CD14-positive monocyte (primary cell): ENCODE results near the gene TFPI. TPM values are rescaled to one million over a fixed set of nuclear protein-coding genes. Genes with fewer than 3 reads are reported as not detected.

ENCODE experiments used
- DNase-seq, 3 donors: peaks; one replicate each; pipeline ENCODE4 v3.0.0-alpha.2; 2011 to 2022
- H2AFZ ChIP-seq: 2 replicates; pipeline ENCODE4 v1.6.0; 2012; ENCODE audit warnings: mild to moderate bottlenecking, low read depth, low read length, inconsistent platforms; ENCODE audit not compliant: insufficient read depth, poor library complexity, severe bottlenecking
- H3K27ac ChIP-seq, 2 donors: 1 replicate in 1 of 2; 2 replicates in 1 of 2; pipeline ENCODE4 v1.5.1; 2012 to 2013; ENCODE audit warnings: low read length in 2 of 2, control low read depth in 1 of 2, inconsistent platforms in 1 of 2, low read depth in 1 of 2, mild to moderate bottlenecking in 1 of 2
- H3K27me3 ChIP-seq, 2 donors: one replicate each; pipeline versions ENCODE4 v1.6.0 to v1.6.1; 2011 to 2013; ENCODE audit warnings: low read length in 2 of 2; ENCODE audit not compliant: control insufficient read depth in 2 of 2, insufficient read depth in 2 of 2
- H3K36me3 ChIP-seq, 2 donors: replicated peaks in 1 of 2; 1 replicate in 1 of 2; 2 replicates in 1 of 2; pipeline versions ENCODE4 v1.5.1 to v1.6.1; 2012 to 2013; ENCODE audit warnings: low read length in 2 of 2, control low read depth in 1 of 2, inconsistent platforms in 1 of 2, mild to moderate bottlenecking in 1 of 2; ENCODE audit not compliant: insufficient read depth in 2 of 2, control insufficient read depth in 1 of 2
- H3K4me1 ChIP-seq, 2 donors: 1 replicate in 1 of 2; 2 replicates in 1 of 2; pipeline versions ENCODE4 v1.5.1 to v1.6.1; 2012 to 2013; ENCODE audit warnings: low read length in 2 of 2, control low read depth in 1 of 2, inconsistent platforms in 1 of 2, mild to moderate bottlenecking in 1 of 2, moderate library complexity in 1 of 2; ENCODE audit not compliant: insufficient read depth in 2 of 2, control insufficient read depth in 1 of 2
- H3K4me2 ChIP-seq: replicated peaks from 2 replicates; pipeline ENCODE3; 2012; ENCODE audit warnings: low read length, moderate library complexity, mild to moderate bottlenecking; ENCODE audit not compliant: poor library complexity, severe bottlenecking; ENCODE audit errors: extremely low read depth
- H3K4me3 ChIP-seq, 3 experiments: fragments of 200-600 bp in 1 of 3; sonication (generic) in 1 of 3; replicated peaks in 1 of 3; 1 replicate in 2 of 3; 2 replicates in 1 of 3; pipeline ENCODE4 v1.5.1; 2011 to 2013; ENCODE audit warnings: low read length in 3 of 3, mild to moderate bottlenecking in 3 of 3, control low read depth in 2 of 3, low read depth in 2 of 3, inconsistent platforms in 1 of 3, moderate library complexity in 1 of 3
- H3K79me2 ChIP-seq: 2 replicates; pipeline ENCODE4 v1.6.0; 2012; ENCODE audit warnings: mild to moderate bottlenecking, control low read depth, inconsistent platforms, low read length, moderate library complexity; ENCODE audit not compliant: insufficient read depth
- H3K9ac ChIP-seq: 2 replicates; pipeline ENCODE4 v1.6.0; 2017; ENCODE audit warnings: low read length, mild to moderate bottlenecking; ENCODE audit not compliant: insufficient read depth, poor library complexity, severe bottlenecking
- H3K9me3 ChIP-seq, 2 donors: replicated peaks in 1 of 2; 1 replicate in 1 of 2; 2 replicates in 1 of 2; pipeline versions ENCODE4 v1.5.1 to v1.6.1; 2012 to 2013; ENCODE audit warnings: low read length in 2 of 2, control low read depth in 1 of 2; ENCODE audit not compliant: control insufficient read depth in 1 of 2, insufficient read depth in 1 of 2
- H4K20me1 ChIP-seq: 2 replicates; pipeline ENCODE4 v1.6.0; 2012; ENCODE audit warnings: mild to moderate bottlenecking, low read length, control low read depth, moderate library complexity; ENCODE audit not compliant: insufficient read depth
- H3K27ac Mint-ChIP-seq, 7 donors: one replicate each; pipeline ENCODE4 v1.8.0; 2020; ENCODE audit warnings: mild to moderate bottlenecking in 7 of 7, mixed read lengths in 7 of 7, moderate library complexity in 6 of 7, inconsistent platforms in 2 of 7
- H3K27me3 Mint-ChIP-seq, 3 donors: one replicate each; pipeline ENCODE4 v1.8.0; 2021 to 2022; ENCODE audit warnings: low read depth in 3 of 3, mild to moderate bottlenecking in 3 of 3, mixed read lengths in 3 of 3, moderate library complexity in 3 of 3, inconsistent platforms in 1 of 3
- H3K36me3 Mint-ChIP-seq, 2 donors: one replicate each; pipeline ENCODE4 v1.8.0; 2020; ENCODE audit warnings: mixed read lengths in 2 of 2, inconsistent platforms in 1 of 2, mild to moderate bottlenecking in 1 of 2
- H3K4me1 Mint-ChIP-seq: one replicate; pipeline ENCODE4 v1.8.0; 2020; ENCODE audit warnings: mild to moderate bottlenecking, mixed read lengths
- H3K4me3 Mint-ChIP-seq, 2 donors: one replicate each; pipeline ENCODE4 v1.8.0; 2020; ENCODE audit warnings: mild to moderate bottlenecking in 2 of 2, mixed read lengths in 2 of 2, moderate library complexity in 1 of 2
- H3K9me3 Mint-ChIP-seq, 7 donors: one replicate each; pipeline ENCODE4 v1.8.0; 2020 to 2022; ENCODE audit warnings: mixed read lengths in 7 of 7, mild to moderate bottlenecking in 6 of 7, moderate library complexity in 6 of 7, inconsistent platforms in 2 of 7
- CTCF ChIP-seq: fragments of 200-600 bp; IDR thresholded peaks from one replicate; pipeline ENCODE4 v1.8.0; 2022; ENCODE audit warnings: antibody characterized with exemption, mild to moderate bottlenecking
- WGBS: methylation state at CpG from one replicate; pipeline ENCODE4 v1.1.5; 2013; ENCODE audit warnings: missing lambda C conversion rate; ENCODE audit not compliant: insufficient coverage; 5-methylcytosine and 5-hydroxymethylcytosine counted together
- intact Hi-C, 2 donors: fragments of 100-400 bp; cut with micrococcal nuclease; formaldehyde crosslinking; loops; one replicate each; pipeline versions ENCODE4 v1.15.0 to v1.15.1; 2023
- polyA plus RNA-seq, 3 donors: library from polyadenylated mRNA; depleted of rRNA in 1 of 3; unstranded in 2 of 3; stranded (reverse) in 1 of 3; fragments of 300-500 nt in 2 of 3; fragments of >200 nt in 1 of 3; fragmentation: Illumina TruSeq in 2 of 3; gene quantifications; 1 replicate in 2 of 3; 2 replicates in 1 of 3; pipeline ENCODE4 v1.2.3, GENCODE V29; 2012 to 2021

The TFPI gene
- polyA plus RNA-seq, 3 donors = 0.46 TPM; not detected in 2

- Mint-ChIP-seq H3K36me3 (no peaks in the 10 kb centered on the region), H3K27ac (no peak overlapping the region), H3K27me3 (no peaks in the 10 kb centered on the region), H3K4me1 (no peaks in the 10 kb centered on the region), H3K4me3 (no peak overlapping the region), H3K9me3 (peaks cover 3 to 13% (median 7%) of the 10 kb centered on the region in 7 donors)
- intact Hi-C loops = no loop called here
- Histone ChIP-seq H4K20me1 (no peaks in the 10 kb centered on the region), H3K79me2 (no peaks in the 10 kb centered on the region), H3K4me1 (no peaks in the 10 kb centered on the region), H3K9me3 (peaks cover 0 to 13% of the 10 kb centered on the region in 2 donors), H3K4me3 (no peak overlapping the region), H3K4me2 (no peak overlapping the region), H3K36me3 (no peaks in the 10 kb centered on the region), H3K9ac (no peak overlapping the region), H3K27me3 (no peaks in the 10 kb centered on the region), H3K27ac (no peak overlapping the region), H2AFZ (no peak overlapping the region)
- no peak for TF ChIP-seq CTCF
- no peak for DNase-seq
- no CpG with 5 or more reads among the region's 7 CpGs for WGBS
Observed at GRCh38 chr2:187529977-187530721, 24.1 kb downstream of the TFPI start.

GRCh38 chr2:187529248-187529976 is 24.8 kb downstream of the TFPI start:
- H3K36me3 Mint-ChIP-seq = no peaks in the 10 kb centered on the region
- Histone ChIP-seq H3K36me3 (no peaks in the 10 kb centered on the region), H3K9ac (no peak overlapping the region), H3K4me1 (no peaks in the 10 kb centered on the region), H3K4me3 (no peak overlapping the region), H2AFZ (no peak overlapping the region), H3K9me3 (peaks cover 0 to 13% of the 10 kb centered on the region in 2 donors), H3K27ac (no peak overlapping the region), H3K27me3 (no peaks in the 10 kb centered on the region), H4K20me1 (no peaks in the 10 kb centered on the region), H3K4me2 (no peak overlapping the region), H3K79me2 (no peaks in the 10 kb centered on the region)
- peaks cover 1 to 9% (median 6%) of the 10 kb centered on the region in 7 donors for H3K9me3 Mint-ChIP-seq
- TF ChIP-seq CTCF = no peak
- no peaks in the 10 kb centered on the region for H3K4me1 Mint-ChIP-seq
- DNase-seq = no peak
- intact Hi-C loops = no loop called here
- H3K4me3 Mint-ChIP-seq = no peak overlapping the region
- H3K27ac Mint-ChIP-seq = no peak overlapping the region
- no CpG with 5 or more reads among the region's 3 CpGs for WGBS
- H3K27me3 Mint-ChIP-seq = no peaks in the 10 kb centered on the region
